SK-N-DZ (cell line): ENCODE data around the gene KIFC1.

Experiments
- DNase-seq: peaks from one replicate; pipeline ENCODE4 v3.0.0-alpha.2; 2015; ENCODE audit warnings: low spot score

The KIFC1 gene

GRCh38 chr6:33425668-33426577 lies 34.3 kb downstream of the KIFC1 start:
- peak; percentile 75 for DNase-seq

- no peak for DNase-seq
Observed at GRCh38 chr6:33426590-33427511, 35.2 kb downstream of the KIFC1 start.

GRCh38 chr6:33427585-33428223 lies 36.1 kb downstream of the KIFC1 start:
- no peak for DNase-seq

GRCh38 chr6:33428224-33428965 lies 36.8 kb downstream of the KIFC1 start:
- DNase-seq: peak; percentile 57

GRCh38 chr6:33428966-33429749 lies 37.5 kb downstream of the KIFC1 start:
- DNase-seq: no peak

GRCh38 chr6:33429750-33430052 lies 38.1 kb downstream of the KIFC1 start:
- DNase-seq: no peak

- no peak for DNase-seq
Observed at GRCh38 chr6:33430334-33430733, 38.7 kb downstream of the KIFC1 start.

GRCh38 chr6:33430991-33431879 lies 39.6 kb downstream of the KIFC1 start:
- peak; percentile 77 for DNase-seq

- no peak for DNase-seq
Observed at GRCh38 chr6:33431880-33432541, 40.4 kb downstream of the KIFC1 start.

- DNase-seq: no peak
Observed at GRCh38 chr6:33432546-33432945, 40.9 kb downstream of the KIFC1 start.

- DNase-seq: no peak
Observed at GRCh38 chr6:33433001-33433543, 41.4 kb downstream of the KIFC1 start.

GRCh38 chr6:33433544-33434191 lies 42.0 kb downstream of the KIFC1 start:
- no peak for DNase-seq

- DNase-seq: no peak
Observed at GRCh38 chr6:33434961-33435360, 43.3 kb downstream of the KIFC1 start.

GRCh38 chr6:33437666-33438065 lies 46.0 kb downstream of the KIFC1 start:
- DNase-seq: no peak

GRCh38 chr6:33438978-33439594 lies 47.5 kb downstream of the KIFC1 start:
- DNase-seq: no peak

GRCh38 chr6:33439956-33440648 lies 48.5 kb downstream of the KIFC1 start:
- no peak for DNase-seq
